SH-SY5Y (cell line): Measurements from ENCODE around the gene PAPLN.

Experiments
- GATA2 ChIP-seq: IDR thresholded peaks from 2 replicates; pipeline ENCODE4 v1.6.1; 2011; ENCODE audit warnings: mild to moderate bottlenecking, low read depth, low read length
- GATA3 ChIP-seq: IDR thresholded peaks from 2 replicates; pipeline ENCODE4 v1.6.1; 2011; ENCODE audit warnings: low read depth, mild to moderate bottlenecking, low read length, moderate library complexity

- TF ChIP-seq GATA2 (no peak), GATA3 (no peak)
These were observed 3.6 kb downstream of the PAPLN start for GRCh38 chr14:73240816-73241480.
